Subcutaneous adipose tissue (tissue), 4 donors: ENCODE data around the gene PRSS1. TPM values are rescaled to one million over a fixed set of nuclear protein-coding genes. Genes with fewer than 3 reads are reported as not detected.

ENCODE experiments used
- total RNA-seq, 4 donors: library from RNA; depleted of rRNA; stranded (reverse); fragments of >200 nt; gene quantifications; one replicate each; pipeline ENCODE4 v1.1.0, GENCODE V29; 2016
- TF ChIP-seq, protein P1 (sequence below): fragments of 450-650 bp; IDR thresholded peaks from one replicate; pipeline ENCODE4 v1.5.1; 2016; ENCODE audit warnings: low read depth, mild to moderate bottlenecking, control low read depth, antibody characterized with exemption, moderate library complexity

Gene PRSS1
- total RNA-seq, 4 donors from 2014 or later, result not detected

- TF ChIP-seq, protein P1, sequence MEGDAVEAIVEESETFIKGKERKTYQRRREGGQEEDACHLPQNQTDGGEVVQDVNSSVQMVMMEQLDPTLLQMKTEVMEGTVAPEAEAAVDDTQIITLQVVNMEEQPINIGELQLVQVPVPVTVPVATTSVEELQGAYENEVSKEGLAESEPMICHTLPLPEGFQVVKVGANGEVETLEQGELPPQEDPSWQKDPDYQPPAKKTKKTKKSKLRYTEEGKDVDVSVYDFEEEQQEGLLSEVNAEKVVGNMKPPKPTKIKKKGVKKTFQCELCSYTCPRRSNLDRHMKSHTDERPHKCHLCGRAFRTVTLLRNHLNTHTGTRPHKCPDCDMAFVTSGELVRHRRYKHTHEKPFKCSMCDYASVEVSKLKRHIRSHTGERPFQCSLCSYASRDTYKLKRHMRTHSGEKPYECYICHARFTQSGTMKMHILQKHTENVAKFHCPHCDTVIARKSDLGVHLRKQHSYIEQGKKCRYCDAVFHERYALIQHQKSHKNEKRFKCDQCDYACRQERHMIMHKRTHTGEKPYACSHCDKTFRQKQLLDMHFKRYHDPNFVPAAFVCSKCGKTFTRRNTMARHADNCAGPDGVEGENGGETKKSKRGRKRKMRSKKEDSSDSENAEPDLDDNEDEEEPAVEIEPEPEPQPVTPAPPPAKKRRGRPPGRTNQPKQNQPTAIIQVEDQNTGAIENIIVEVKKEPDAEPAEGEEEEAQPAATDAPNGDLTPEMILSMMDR, result no peak
Measured at GRCh38 chr7:142716596-142716995, 32.7 kb upstream of the PRSS1 start.

DNA sequence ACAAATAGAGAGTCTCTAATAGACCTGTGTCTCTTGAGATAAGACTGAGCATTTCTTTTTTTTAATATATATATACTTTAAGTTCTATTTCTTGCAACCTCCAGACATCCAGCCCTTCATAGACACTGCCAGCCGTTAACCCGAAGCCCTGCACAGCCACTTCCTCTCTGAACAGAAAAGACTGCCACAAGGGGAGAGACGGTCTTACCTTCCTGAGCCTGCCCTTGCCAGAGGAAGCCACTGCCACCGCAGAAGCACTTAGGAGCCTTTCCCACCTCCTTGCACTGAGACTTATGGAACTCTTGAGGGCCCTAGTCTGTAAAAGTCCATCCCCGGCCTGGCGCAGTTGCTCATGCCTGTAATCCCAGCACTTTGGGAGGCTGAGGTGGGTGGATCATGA is 31.8 kb upstream of the PRSS1 start:
- TF ChIP-seq, protein P1, result no peak

- TF ChIP-seq, protein P1, result no peak
Measured at GRCh38 chr7:142718313-142718712, 31.0 kb upstream of the PRSS1 start.

DNA sequence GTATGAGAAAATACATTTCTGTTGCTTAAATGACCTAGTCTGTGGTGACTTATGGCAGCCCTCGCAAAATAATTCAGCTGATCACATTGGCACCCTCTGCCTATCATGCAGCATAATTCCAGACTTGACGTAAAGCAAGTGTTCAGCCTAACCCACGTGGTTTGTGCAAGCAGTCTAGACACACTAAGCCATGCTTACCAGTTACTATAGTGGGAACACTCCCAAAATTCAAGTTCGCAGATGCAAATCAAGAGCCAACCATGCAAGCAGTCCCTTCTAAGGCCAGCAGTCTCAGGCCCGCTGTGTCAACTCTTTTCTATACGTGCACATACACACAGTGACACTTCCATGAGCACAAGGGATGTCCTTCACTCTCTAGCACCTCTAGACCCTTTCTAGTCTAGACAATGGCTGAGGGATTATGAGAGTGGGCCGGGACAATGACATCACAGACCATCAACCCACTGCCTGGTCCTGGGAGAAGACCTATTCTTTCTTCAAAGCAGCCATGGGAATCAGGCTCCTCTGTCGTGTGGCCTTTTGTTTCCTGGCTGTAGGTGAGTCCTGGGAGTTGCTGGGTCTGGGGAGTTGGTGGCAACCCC is 29.0 kb upstream of the PRSS1 start:
- TF ChIP-seq, protein P1, result no peak

DNA sequence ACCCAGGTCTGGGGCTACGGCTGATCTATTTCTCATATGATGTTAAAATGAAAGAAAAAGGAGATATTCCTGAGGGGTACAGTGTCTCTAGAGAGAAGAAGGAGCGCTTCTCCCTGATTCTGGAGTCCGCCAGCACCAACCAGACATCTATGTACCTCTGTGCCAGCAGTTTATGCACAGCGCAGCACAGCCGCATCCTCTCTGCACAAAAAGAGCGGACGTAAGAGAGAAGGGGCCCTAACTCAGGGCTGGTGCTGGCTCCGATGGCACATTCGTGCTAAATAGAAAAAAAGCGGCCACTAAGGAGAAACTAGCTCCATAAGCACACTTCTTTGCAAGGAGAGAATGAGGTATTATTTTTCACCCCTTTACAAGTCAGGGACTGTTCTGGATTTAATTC is 28.3 kb upstream of the PRSS1 start:
- TF ChIP-seq, protein P1, result no peak

- TF ChIP-seq, protein P1, result no peak
Measured at GRCh38 chr7:142722248-142722794, 27.0 kb upstream of the PRSS1 start.

DNA sequence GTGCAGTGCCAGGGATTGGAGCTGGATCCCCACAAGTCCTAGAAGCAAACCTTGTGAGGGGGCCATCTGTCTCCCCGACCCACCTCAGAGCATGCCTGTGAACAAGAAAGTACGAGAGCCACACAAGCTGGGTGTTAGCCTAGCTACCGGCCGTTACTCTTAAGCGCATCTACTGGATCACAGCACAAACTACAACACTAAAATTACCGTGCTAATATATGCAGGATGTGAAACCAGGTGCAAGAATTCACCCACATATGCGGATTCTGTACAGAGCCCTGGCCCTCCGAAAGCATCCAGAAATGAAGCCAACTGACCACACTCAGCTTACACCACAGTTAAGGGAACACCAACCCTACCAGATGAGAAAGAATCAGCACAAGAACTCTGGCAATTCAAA is 16.0 kb upstream of the PRSS1 start:
- TF ChIP-seq, protein P1, result no peak
